A549 (cell line): ENCODE measurements around the gene CADM1. TPM values are rescaled to one million over a fixed set of nuclear protein-coding genes. Genes with fewer than 3 reads are reported as not detected.

ENCODE experiments used
- ATAC-seq, 2 experiments: fragments of 200-7000 bp in 1 of 2; fragments of >200 bp in 1 of 2; cut with Nextera tagmentation in 1 of 2; cut with Tn5 transposase in 1 of 2; 3 replicates each; pipeline versions ENCODE4 v1.8.0 to v1.9.1; 2018 to 2020; ENCODE audit warnings: mild to moderate bottlenecking in 1 of 2, moderate library complexity in 1 of 2
- CTCF ChIA-PET: fragments of 300-600 bp; sonication (Branson Sonifier 250); formaldehyde crosslinking; extraction: SDS; loops from one replicate; lab custom pipeline; 2021; ENCODE audit warnings: antibody characterized with exemption, inconsistent platforms; lab: Yijun Ruan, JAX
- POLR2A ChIA-PET: fragments of 350-600 bp; formaldehyde crosslinking; extraction: SDS; loops from one replicate; lab custom pipeline; 2021; ENCODE audit warnings: antibody characterized with exemption, inconsistent platforms; lab: Yijun Ruan, JAX
- DNase-seq, 2 experiments: peaks; one replicate each; pipeline versions ENCODE4 v3.0.0 to v3.0.0-alpha.2; 2011 to 2016; ENCODE audit warnings: low read depth in 1 of 2, low spot score in 1 of 2
- FAIRE-seq: peaks from 2 replicates; lab custom pipeline; 2011; peaks lifted over from hg19 to GRCh38; lab: Jason Lieb, UNC
- H3K27ac ChIP-seq, 2 experiments: fragments of >200 bp; sonication (Bioruptor Twin); formaldehyde crosslinking; 3 replicates each; pipeline ENCODE4 v1.5.1; 2016 to 2017
- H3K4me1 ChIP-seq: fragments of >200 bp; sonication (Bioruptor Twin); formaldehyde crosslinking; 3 replicates; pipeline ENCODE4 v1.6.1; 2016
- H3K4me2 ChIP-seq: fragments of >200 bp; sonication (Bioruptor Twin); formaldehyde crosslinking; 3 replicates; pipeline ENCODE4 v1.6.1; 2016
- H3K4me3 ChIP-seq: fragments of >200 bp; sonication (Bioruptor Twin); formaldehyde crosslinking; 3 replicates; pipeline ENCODE4 v1.5.1; 2016
- H3K9me3 ChIP-seq: fragments of >200 bp; sonication (Bioruptor Twin); formaldehyde crosslinking; 3 replicates; pipeline ENCODE4 v1.6.1; 2016
- CBX8 ChIP-seq: fragments of 200-600 bp; sonication (generic); IDR thresholded peaks from 2 replicates; pipeline ENCODE4 v1.6.1; 2016
- CEBPB ChIP-seq, 2 experiments: fragments of >200 bp in 1 of 2; sonication (Bioruptor Twin) in 1 of 2; formaldehyde crosslinking in 1 of 2; IDR thresholded peaks; 2 replicates each; pipeline ENCODE4 v1.6.1; 2012 to 2016
- EP300 ChIP-seq, 2 experiments: fragments of >200 bp; sonication (Bioruptor Twin); formaldehyde crosslinking; IDR thresholded peaks; 2 replicates in 1 of 2; 3 replicates in 1 of 2; pipeline ENCODE4 v1.6.1; 2016 to 2017
- ESRRA ChIP-seq: fragments of 150-350 bp; IDR thresholded peaks from 2 replicates; pipeline ENCODE4 v1.6.1; 2014; ENCODE audit warnings: mild to moderate bottlenecking, low read length, borderline replicate concordance
- FOSB ChIP-seq: fragments of 250-450 bp; sonication (Bioruptor Pico); IDR thresholded peaks from 2 replicates; pipeline ENCODE4 v1.5.0; 2020; ENCODE audit warnings: mild to moderate bottlenecking, moderate library complexity
- KDM1A ChIP-seq: fragments of 200-600 bp; sonication (generic); IDR thresholded peaks from 2 replicates; pipeline ENCODE4 v1.6.1; 2016; ENCODE audit warnings: low read depth, mild to moderate bottlenecking
- MAFK ChIP-seq: fragments of 450-650 bp; IDR thresholded peaks from 2 replicates; pipeline ENCODE4 v1.6.1; 2014; ENCODE audit not compliant: partially characterized antibody
- MAZ ChIP-seq: fragments of 150-350 bp; IDR thresholded peaks from 2 replicates; pipeline ENCODE4 v1.6.1; 2014; ENCODE audit warnings: antibody characterized with exemption, low read depth, low read length, borderline replicate concordance
- NR3C1 ChIP-seq: fragments of >200 bp; sonication (Bioruptor Twin); formaldehyde crosslinking; IDR thresholded peaks from 3 replicates; pipeline ENCODE4 v1.6.1; 2017
- RAD21 ChIP-seq, 2 experiments: fragments of >200 bp in 1 of 2; sonication (Bioruptor Twin) in 1 of 2; formaldehyde crosslinking in 1 of 2; IDR thresholded peaks in 1 of 2; conservative IDR thresholded peaks in 1 of 2; 2 replicates in 1 of 2; 3 replicates in 1 of 2; pipeline ENCODE4 v1.6.1; 2012 to 2018; ENCODE audit warnings: inconsistent platforms in 1 of 2
- RARB ChIP-seq: fragments of 250-450 bp; sonication (Bioruptor Pico); IDR thresholded peaks from 2 replicates; pipeline ENCODE4 v1.8.0; 2021; ENCODE audit warnings: mild to moderate bottlenecking, moderate library complexity
- RCOR1 ChIP-seq: fragments of 150-350 bp; IDR thresholded peaks from 2 replicates; pipeline ENCODE4 v1.6.1; 2014; ENCODE audit warnings: antibody characterized with exemption, low read length, low read depth
- RNF2 ChIP-seq: fragments of 200-600 bp; sonication (generic); IDR thresholded peaks from 2 replicates; pipeline ENCODE4 v1.6.1; 2016; ENCODE audit warnings: low read depth, mild to moderate bottlenecking, antibody characterized with exemption, moderate library complexity, borderline replicate concordance
- SREBF2 ChIP-seq: fragments of 450-650 bp; IDR thresholded peaks from 2 replicates; pipeline ENCODE4 v1.6.1; 2014; ENCODE audit warnings: mild to moderate bottlenecking, moderate library complexity
- WGBS: methylation state at CpG from one replicate; pipeline ENCODE4 v1.1.6; 2017; ENCODE audit errors: missing lambda C conversion rate; 5-methylcytosine and 5-hydroxymethylcytosine counted together
- polyA plus RNA-seq, 4 experiments: library from polyadenylated mRNA; depleted of rRNA in 3 of 4; stranded (reverse); fragments of >200 nt; fragmentation: RNase III in 1 of 4; extraction: RNeasy Plus Mini Kit Qiagen cat#74134 plus additional on column Dnase treatment in 1 of 4; gene quantifications; 2 replicates in 3 of 4; 3 replicates in 1 of 4; pipeline ENCODE4 v1.2.3, GENCODE V29; 2011 to 2017
- TF ChIP-seq, protein P1 (sequence below): fragments of 200-600 bp; sonication (generic); IDR thresholded peaks from 2 replicates; pipeline ENCODE4 v1.6.1; 2016; ENCODE audit warnings: antibody characterized with exemption, mild to moderate bottlenecking, moderate library complexity
- TF ChIP-seq, protein P2 (sequence below): fragments of >200 bp; sonication (Bioruptor Twin); formaldehyde crosslinking; IDR thresholded peaks from 3 replicates; pipeline ENCODE4 v1.5.1; 2016
- TF ChIP-seq, protein P3 (sequence below): IDR thresholded peaks from 2 replicates; pipeline ENCODE4 v1.6.1; 2012
- TF ChIP-seq, protein P4 (sequence below): fragments of 450-650 bp; IDR thresholded peaks from 2 replicates; pipeline ENCODE4 v1.6.1; 2014; ENCODE audit warnings: antibody characterized with exemption

The CADM1 gene
- polyA plus RNA-seq, 2 of the 4 experiments (the other 2 are of a cell fraction) = 33.4 to 36.7 TPM

DNA sequence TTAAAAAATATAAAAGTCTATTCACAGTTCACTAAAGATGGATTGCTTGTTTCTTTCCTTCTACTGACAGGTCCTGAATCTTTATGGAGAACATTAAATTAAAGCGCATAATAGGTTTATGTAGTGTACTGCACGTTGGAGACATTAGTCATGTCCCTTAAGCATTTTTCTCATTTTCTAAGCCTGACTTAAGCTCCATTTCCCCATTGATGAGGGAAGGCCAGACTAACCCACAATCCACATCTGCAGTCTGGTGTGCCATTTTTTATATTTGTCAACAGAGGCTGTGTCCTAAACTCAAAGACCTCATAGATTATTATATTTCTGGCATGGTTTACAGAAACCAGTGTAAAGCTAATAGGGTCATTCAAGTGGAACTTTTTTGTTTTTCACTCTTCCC lies 39.9 kb downstream of the CADM1 start:
- Histone ChIP-seq H3K4me2 (no peak overlapping the region), H3K27ac (no peak overlapping the region), H3K4me1 (peaks cover 2% of the 10 kb centered on the region; the same call in 2 of the 3 replicates), H3K9me3 (no peaks in the 10 kb centered on the region), H3K4me3 (no peak overlapping the region)
- CTCF ChIA-PET = no interaction called here
- FAIRE-seq = no peak
- TF ChIP-seq MAFK (no peak), RAD21 (conservative IDR thresholded peaks at IDR 0.05 in 1 of 2, IDR thresholded peaks at IDR 0.05 in 1 of 2) (no peak), RNF2 (no peak), RARB (CRISPR knock-in tag) (no peak), FOSB (CRISPR knock-in tag) (no peak), CEBPB (IDR thresholded peaks at IDR 0.05) (no peak), NR3C1 (no peak), MAZ (no peak), KDM1A (no peak), EP300 (IDR thresholded peaks at IDR 0.05) (no peak), RCOR1 (no peak), CBX8 (no peak)
- TF ChIP-seq, protein P1, sequence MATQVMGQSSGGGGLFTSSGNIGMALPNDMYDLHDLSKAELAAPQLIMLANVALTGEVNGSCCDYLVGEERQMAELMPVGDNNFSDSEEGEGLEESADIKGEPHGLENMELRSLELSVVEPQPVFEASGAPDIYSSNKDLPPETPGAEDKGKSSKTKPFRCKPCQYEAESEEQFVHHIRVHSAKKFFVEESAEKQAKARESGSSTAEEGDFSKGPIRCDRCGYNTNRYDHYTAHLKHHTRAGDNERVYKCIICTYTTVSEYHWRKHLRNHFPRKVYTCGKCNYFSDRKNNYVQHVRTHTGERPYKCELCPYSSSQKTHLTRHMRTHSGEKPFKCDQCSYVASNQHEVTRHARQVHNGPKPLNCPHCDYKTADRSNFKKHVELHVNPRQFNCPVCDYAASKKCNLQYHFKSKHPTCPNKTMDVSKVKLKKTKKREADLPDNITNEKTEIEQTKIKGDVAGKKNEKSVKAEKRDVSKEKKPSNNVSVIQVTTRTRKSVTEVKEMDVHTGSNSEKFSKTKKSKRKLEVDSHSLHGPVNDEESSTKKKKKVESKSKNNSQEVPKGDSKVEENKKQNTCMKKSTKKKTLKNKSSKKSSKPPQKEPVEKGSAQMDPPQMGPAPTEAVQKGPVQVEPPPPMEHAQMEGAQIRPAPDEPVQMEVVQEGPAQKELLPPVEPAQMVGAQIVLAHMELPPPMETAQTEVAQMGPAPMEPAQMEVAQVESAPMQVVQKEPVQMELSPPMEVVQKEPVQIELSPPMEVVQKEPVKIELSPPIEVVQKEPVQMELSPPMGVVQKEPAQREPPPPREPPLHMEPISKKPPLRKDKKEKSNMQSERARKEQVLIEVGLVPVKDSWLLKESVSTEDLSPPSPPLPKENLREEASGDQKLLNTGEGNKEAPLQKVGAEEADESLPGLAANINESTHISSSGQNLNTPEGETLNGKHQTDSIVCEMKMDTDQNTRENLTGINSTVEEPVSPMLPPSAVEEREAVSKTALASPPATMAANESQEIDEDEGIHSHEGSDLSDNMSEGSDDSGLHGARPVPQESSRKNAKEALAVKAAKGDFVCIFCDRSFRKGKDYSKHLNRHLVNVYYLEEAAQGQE = no peak
- TF ChIP-seq, protein P2, sequence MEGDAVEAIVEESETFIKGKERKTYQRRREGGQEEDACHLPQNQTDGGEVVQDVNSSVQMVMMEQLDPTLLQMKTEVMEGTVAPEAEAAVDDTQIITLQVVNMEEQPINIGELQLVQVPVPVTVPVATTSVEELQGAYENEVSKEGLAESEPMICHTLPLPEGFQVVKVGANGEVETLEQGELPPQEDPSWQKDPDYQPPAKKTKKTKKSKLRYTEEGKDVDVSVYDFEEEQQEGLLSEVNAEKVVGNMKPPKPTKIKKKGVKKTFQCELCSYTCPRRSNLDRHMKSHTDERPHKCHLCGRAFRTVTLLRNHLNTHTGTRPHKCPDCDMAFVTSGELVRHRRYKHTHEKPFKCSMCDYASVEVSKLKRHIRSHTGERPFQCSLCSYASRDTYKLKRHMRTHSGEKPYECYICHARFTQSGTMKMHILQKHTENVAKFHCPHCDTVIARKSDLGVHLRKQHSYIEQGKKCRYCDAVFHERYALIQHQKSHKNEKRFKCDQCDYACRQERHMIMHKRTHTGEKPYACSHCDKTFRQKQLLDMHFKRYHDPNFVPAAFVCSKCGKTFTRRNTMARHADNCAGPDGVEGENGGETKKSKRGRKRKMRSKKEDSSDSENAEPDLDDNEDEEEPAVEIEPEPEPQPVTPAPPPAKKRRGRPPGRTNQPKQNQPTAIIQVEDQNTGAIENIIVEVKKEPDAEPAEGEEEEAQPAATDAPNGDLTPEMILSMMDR = no peak
- TF ChIP-seq, protein P3, sequence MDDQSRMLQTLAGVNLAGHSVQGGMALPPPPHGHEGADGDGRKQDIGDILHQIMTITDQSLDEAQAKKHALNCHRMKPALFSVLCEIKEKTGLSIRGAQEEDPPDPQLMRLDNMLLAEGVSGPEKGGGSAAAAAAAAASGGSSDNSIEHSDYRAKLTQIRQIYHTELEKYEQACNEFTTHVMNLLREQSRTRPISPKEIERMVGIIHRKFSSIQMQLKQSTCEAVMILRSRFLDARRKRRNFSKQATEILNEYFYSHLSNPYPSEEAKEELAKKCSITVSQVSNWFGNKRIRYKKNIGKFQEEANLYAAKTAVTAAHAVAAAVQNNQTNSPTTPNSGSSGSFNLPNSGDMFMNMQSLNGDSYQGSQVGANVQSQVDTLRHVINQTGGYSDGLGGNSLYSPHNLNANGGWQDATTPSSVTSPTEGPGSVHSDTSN = no peak
- TF ChIP-seq, protein P4, sequence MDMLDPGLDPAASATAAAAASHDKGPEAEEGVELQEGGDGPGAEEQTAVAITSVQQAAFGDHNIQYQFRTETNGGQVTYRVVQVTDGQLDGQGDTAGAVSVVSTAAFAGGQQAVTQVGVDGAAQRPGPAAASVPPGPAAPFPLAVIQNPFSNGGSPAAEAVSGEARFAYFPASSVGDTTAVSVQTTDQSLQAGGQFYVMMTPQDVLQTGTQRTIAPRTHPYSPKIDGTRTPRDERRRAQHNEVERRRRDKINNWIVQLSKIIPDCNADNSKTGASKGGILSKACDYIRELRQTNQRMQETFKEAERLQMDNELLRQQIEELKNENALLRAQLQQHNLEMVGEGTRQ = no peak
- WGBS = 58% methylated on average over 2 of the region's 2 CpGs
- DNase-seq = no peak
- POLR2A ChIA-PET = no interaction called here
- ATAC-seq = no peak

DNA sequence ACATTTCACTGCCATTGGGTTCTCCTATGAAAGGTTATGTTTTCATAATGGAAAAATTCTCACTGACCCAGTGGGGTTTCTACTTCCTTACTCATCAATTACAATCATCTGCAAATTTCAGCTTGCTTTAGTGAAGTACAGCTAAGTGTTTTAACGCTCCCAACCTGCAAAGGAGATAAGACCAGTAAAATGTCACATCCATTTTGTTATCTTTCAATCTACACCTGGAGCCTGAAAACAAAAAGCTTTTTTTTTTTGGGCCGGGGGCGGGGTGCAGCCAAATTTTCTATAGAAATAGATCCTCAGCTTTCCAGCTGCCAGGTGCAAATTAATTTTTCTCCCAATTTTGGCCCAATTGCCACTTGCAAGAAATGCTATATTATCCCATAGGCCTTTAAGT lies 40.6 kb downstream of the CADM1 start:
- Histone ChIP-seq H3K9me3 (no peaks in the 10 kb centered on the region), H3K27ac (no peak overlapping the region), H3K4me3 (no peak overlapping the region), H3K4me1 (peaks cover 2% of the 10 kb centered on the region; the same call in 2 of the 3 replicates), H3K4me2 (no peak overlapping the region)
- ChIA-PET CTCF (interaction anchor here (0.6 kb wide), 2 partner anchors 35 to 87 kb away, joined by 3 read pairs; no protein-coding TSS in a partner anchor), POLR2A (interaction anchor here (0.6 kb wide), 1 partner anchor 1675 kb away, joined by 5 read pairs; no protein-coding TSS in a partner anchor)
- WGBS = 90% methylated on average over 3 of the region's 3 CpGs
- DNase-seq (no peak), FAIRE-seq (no peak), ATAC-seq (no peak)
- TF ChIP-seq ESRRA (no peak), SREBF2 (no peak)
